ENCODE measurements around the gene AK1.

The AK1 gene

DNA sequence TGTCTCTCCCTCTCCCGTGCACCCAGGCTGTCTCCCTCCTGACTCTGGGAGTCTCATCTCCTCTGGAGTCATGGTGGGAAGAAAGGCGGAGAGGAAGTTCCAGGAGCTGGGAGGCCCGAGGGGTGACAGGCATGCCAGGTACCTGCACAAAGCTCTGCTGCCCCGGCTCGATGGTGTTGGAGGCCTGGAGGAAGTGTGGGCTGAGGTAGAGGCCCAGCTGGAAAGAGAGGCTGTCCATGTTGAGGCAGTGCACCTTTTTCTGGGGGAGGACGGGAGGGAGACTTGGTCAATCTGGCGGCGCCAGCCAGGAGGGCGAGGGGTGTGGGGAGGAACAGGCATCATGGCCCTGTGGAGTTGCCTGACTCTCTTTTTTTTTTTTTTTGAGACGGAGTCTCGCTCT is 58.9 kb downstream of the AK1 start:
- no peak for DNase-seq (ENCODE audit: low spot score)

DNA sequence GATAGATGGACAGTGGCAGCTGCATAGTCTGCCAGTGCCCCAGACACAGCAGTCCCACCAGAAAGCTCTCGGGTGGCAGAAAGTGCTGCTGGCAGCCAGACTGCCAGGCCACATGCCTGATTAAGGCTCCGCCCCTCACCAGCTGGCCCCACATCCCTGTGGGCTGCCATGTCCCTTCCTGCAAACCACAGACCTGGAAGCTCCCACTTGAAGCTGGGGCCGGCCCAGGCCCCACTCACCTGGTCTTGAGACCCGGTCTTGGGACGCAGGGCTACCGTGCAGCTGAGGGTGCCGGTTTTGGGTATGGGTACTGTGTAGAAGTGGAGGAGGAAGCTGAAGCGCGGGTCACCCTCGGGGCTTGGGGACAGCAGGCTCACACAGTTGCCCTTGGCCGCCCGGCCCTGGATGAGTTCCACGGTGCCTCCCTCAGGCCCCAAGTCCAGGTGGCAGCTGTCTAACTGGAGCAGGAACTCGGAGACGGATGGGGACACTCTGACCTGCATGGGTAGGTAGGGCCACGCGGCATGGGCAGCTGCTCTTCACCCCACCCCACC is 59.5 kb downstream of the AK1 start:
- no peak for DNase-seq (ENCODE audit: low spot score)

DNA sequence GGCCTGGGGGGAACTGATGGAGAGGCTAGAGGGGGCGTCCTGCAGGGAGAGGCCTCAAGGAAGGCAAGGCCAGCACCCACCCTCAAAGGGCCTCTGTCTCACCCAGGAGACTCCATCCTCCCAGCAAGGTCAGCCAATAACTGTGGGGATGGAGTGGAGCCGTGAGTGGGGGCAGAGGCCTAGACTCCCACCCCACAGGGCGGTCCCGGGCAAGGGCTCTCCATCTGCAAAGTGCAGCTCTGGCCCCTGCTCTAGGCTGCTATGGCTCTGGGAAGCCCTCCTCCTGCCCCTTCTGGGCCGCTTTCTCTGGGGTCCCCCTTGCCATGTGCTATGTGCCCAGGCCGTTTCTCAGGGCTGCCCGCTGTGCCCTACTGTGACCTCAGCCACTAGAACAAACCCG is 60.7 kb downstream of the AK1 start:
- DNase-seq (ENCODE audit: low spot score), result no peak
